ENCODE data around the gene XPR1. TPM values are rescaled to one million over a fixed set of nuclear protein-coding genes. Genes with fewer than 3 reads are reported as not detected.

Gene XPR1
- total and polyA plus RNA-seq, 2 donors (not counting 3 experiments of a cell fraction or from before 2014, with no cell fraction given) = 23.9 to 26.7 TPM

- dilution Hi-C loops (cut with MboI; ENCODE audit: extremely low pct_ligation_motif_present, low sequenced_read_pairs) = no loop called here
- CTCF ChIA-PET = interaction anchor here (1.5 to 1.7 kb wide), 1 partner anchor 58 kb away, joined by 5 to 9 read pairs; no protein-coding TSS in a partner anchor
- H3K9me3 ChIP-seq (replicated peaks; ENCODE audit: control insufficient read depth, insufficient read depth, low read length) = no peaks in the 10 kb centered on the region
- BruUV-seq (replicated peaks) = no TSS peak
- FAIRE-seq = no peak
- H3K4me1 ChIP-seq (ENCODE audit: control insufficient read depth, extremely low read depth, insufficient read depth, low read length) = no peaks in the 10 kb centered on the region
- H3K4me3 ChIP-seq (replicated peaks in 1 of 3; ENCODE audit: insufficient read depth in 1 of 3, low read depth in 1 of 3, low read length in 3 of 3) = no peak overlapping the region
- TF ChIP-seq EZH2 (IDR thresholded peaks at IDR 0.05; ENCODE audit: borderline replicate concordance, low read depth, low read length, severe bottlenecking) (no peak), POLR2A (IDR thresholded peaks at IDR 0.05; ENCODE audit: low read depth, low read length) (no peak), MAX (IDR thresholded peaks at IDR 0.05; ENCODE audit: insufficient read depth, insufficient read length) (no peak), CTCF (IDR thresholded peaks at IDR 0.05; ENCODE audit: extremely low read depth in 1 of 2, insufficient read depth in 1 of 2, low read depth in 1 of 2, low read length in 2 of 2) (no peak), JUN (IDR thresholded peaks at IDR 0.05; ENCODE audit: borderline replicate concordance, insufficient read depth, insufficient read length, low read depth) (no peak), MYC (IDR thresholded peaks at IDR 0.05; ENCODE audit: low read depth, low read length) (no peak), FOS (IDR thresholded peaks at IDR 0.05; ENCODE audit: borderline replicate concordance, insufficient read depth, low read length) (no peak), GATA2 (IDR thresholded peaks at IDR 0.05; ENCODE audit: insufficient read depth, insufficient read length, low read depth, low read length) (no peak), POLR2AphosphoS5 (IDR thresholded peaks at IDR 0.05; ENCODE audit: insufficient read depth, low read depth, low read length) (no peak)
- H3K27ac ChIP-seq (ENCODE audit: insufficient read depth, low read depth, low read length) = no peak overlapping the region
- no peak overlapping the region for H2AFZ ChIP-seq (ENCODE audit: low read depth, low read length)
- H3K4me2 ChIP-seq (ENCODE audit: insufficient read depth, low read length) = no peak overlapping the region
- no peaks in the 10 kb centered on the region for H3K9me1 ChIP-seq (replicated peaks; ENCODE audit: control insufficient read depth, extremely low read depth, insufficient read depth, low read length)
- POLR2A ChIA-PET = no interaction called here
- H3K79me2 ChIP-seq (ENCODE audit: control insufficient read depth, insufficient read depth, low read length) = no peaks in the 10 kb centered on the region
- DNase-seq (ENCODE audit: low read depth, low spot score) = no peak
- H3K9ac ChIP-seq (replicated peaks; ENCODE audit: extremely low read depth, insufficient read depth, low read length) = no peak overlapping the region
- no peaks in the 10 kb centered on the region for H3K27me3 ChIP-seq (ENCODE audit: control insufficient read depth in 2 of 2, insufficient read depth in 2 of 2, low read length in 2 of 2)
- H3K36me3 ChIP-seq (ENCODE audit: control insufficient read depth in 2 of 2, extremely low read depth in 1 of 2, insufficient read depth in 2 of 2, low read length in 2 of 2) = no peaks in the 10 kb centered on the region
- intact Hi-C loops (cut with micrococcal nuclease) = no loop called here
- no peaks in the 10 kb centered on the region for H4K20me1 ChIP-seq (replicated peaks; ENCODE audit: control insufficient read depth, extremely low read depth, insufficient read depth, low read length)
Measured at GRCh38 chr1:180939711-180940103, 307.9 kb downstream of the XPR1 start.

Small RNA genes lying within 50 kb of the gene (small RNA-seq; reads per million reads assigned to genes)
- not detected for gene RF00026 (ENCODE audit: insufficient read depth, insufficient read length, low read depth, low replicate concordance)

Other genes starting within 250 kb of the XPR1 start
- 52.8 and 56.4 TPM in 2 replicates for gene ACBD6, start 129.4 kb upstream of the XPR1 start, total RNA-seq
- gene ACBD6, start 129.4 kb upstream of the XPR1 start, polyA plus RNA-seq = 53.2 and 55.6 TPM in 2 replicates
- gene OVAAL, start 73.1 kb upstream of the XPR1 start, total RNA-seq = not detected in 2 replicates
- gene OVAAL, start 73.1 kb upstream of the XPR1 start, polyA plus RNA-seq = 0.04 TPM in 1 of 2 replicates, not detected in the other

Data from endothelial cell of umbilical vein (primary cell).